Chondrocyte (in vitro differentiated cells): ENCODE measurements around the gene CAPN15. TPM values are rescaled to one million over a fixed set of nuclear protein-coding genes. Genes with fewer than 3 reads are reported as not detected.

Experiments used
- DNase-seq: peaks from one replicate; pipeline ENCODE4 v3.0.0; 2021; ENCODE audit warnings: mixed read lengths, low spot score
- H3K27ac Mint-ChIP-seq: one replicate; pipeline ENCODE4 v1.8.0; 2021; ENCODE audit warnings: mild to moderate bottlenecking, moderate library complexity, mixed read lengths; ENCODE audit not compliant: unreplicated experiment
- H3K27me3 Mint-ChIP-seq: 2 replicates; pipeline ENCODE4 v1.8.0; 2021; ENCODE audit warnings: low read depth, mixed read lengths
- H3K36me3 Mint-ChIP-seq: 2 replicates; pipeline ENCODE4 v1.8.0; 2021; ENCODE audit warnings: low read depth, mixed read lengths
- H3K4me1 Mint-ChIP-seq: 2 replicates; pipeline ENCODE4 v1.8.0; 2021; ENCODE audit warnings: low read depth, mild to moderate bottlenecking, mixed read lengths
- H3K4me3 Mint-ChIP-seq: one replicate; pipeline ENCODE4 v1.8.0; 2021; ENCODE audit warnings: mild to moderate bottlenecking, moderate library complexity, mixed read lengths; ENCODE audit not compliant: unreplicated experiment
- H3K9me3 Mint-ChIP-seq: 2 replicates; pipeline ENCODE4 v1.8.0; 2021; ENCODE audit warnings: low read depth, mixed read lengths
- total RNA-seq: library from RNA; stranded (reverse); gene quantifications from 3 replicates; pipeline ENCODE4 v1.2.1, GENCODE V29; 2021
- TF ChIP-seq, protein P1 (sequence below): fragments of 200-600 bp; sonication (generic); IDR thresholded peaks from 2 replicates; pipeline ENCODE4 v1.5.0; 2021; ENCODE audit warnings: antibody characterized with exemption, mild to moderate bottlenecking, moderate library complexity

The CAPN15 gene
- total RNA-seq, 1 donor from 2014 or later: 28.8 TPM

DNA sequence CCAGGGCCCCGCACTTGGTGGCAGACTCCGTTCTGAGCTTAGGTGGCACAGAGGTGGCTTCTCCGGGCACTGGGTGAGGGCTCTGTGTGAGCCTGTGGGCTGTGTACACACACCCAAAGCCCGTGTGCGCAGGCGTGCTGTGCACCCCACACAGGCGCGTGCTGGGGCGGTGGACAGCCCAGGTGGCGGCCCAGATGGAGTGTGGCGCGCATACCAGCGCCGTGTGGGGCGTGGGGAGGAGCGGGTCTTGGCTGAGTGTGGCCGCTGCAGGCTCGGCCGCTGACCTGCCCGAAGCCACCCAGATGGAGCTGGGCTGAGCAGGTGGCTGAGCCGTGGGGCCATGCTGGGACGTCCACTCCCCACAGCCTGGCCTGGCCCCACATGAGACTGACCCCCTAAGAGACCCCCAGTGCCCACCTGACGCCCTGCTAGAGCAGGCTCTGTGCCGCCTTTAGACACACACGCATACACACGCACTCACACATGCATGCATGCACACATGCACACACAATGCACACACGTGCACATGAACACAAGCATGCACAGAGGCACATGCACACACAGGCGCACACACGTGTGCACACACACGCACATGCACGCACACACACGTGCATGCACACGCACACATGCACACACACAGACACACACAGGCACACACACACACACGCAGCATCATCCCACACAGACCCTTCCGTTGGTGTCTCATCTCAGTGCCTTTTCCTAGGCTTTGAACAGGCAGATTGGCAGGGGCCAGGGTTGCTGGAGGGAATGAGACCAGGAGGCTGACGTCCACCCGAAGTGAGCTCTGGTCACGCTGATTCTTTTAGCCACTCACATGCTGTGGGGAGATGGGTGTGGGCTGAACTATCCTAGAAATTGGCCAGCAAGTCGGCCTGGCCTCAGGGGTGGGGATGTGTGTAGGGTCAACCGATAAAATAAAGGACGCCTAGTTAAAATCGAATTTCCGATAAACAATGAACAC lies 34.7 kb downstream of the CAPN15 start:
- peaks cover 11% of the 10 kb centered on the region for H3K27me3 Mint-ChIP-seq
- TF ChIP-seq, protein P1, sequence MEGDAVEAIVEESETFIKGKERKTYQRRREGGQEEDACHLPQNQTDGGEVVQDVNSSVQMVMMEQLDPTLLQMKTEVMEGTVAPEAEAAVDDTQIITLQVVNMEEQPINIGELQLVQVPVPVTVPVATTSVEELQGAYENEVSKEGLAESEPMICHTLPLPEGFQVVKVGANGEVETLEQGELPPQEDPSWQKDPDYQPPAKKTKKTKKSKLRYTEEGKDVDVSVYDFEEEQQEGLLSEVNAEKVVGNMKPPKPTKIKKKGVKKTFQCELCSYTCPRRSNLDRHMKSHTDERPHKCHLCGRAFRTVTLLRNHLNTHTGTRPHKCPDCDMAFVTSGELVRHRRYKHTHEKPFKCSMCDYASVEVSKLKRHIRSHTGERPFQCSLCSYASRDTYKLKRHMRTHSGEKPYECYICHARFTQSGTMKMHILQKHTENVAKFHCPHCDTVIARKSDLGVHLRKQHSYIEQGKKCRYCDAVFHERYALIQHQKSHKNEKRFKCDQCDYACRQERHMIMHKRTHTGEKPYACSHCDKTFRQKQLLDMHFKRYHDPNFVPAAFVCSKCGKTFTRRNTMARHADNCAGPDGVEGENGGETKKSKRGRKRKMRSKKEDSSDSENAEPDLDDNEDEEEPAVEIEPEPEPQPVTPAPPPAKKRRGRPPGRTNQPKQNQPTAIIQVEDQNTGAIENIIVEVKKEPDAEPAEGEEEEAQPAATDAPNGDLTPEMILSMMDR: no peak
- no peaks in the 10 kb centered on the region for H3K9me3 Mint-ChIP-seq
- DNase-seq: no peak
- no peak overlapping the region for H3K27ac Mint-ChIP-seq
- H3K4me3 Mint-ChIP-seq: no peak overlapping the region
- peaks cover 4% of the 10 kb centered on the region for H3K4me1 Mint-ChIP-seq
- no peaks in the 10 kb centered on the region for H3K36me3 Mint-ChIP-seq

DNA sequence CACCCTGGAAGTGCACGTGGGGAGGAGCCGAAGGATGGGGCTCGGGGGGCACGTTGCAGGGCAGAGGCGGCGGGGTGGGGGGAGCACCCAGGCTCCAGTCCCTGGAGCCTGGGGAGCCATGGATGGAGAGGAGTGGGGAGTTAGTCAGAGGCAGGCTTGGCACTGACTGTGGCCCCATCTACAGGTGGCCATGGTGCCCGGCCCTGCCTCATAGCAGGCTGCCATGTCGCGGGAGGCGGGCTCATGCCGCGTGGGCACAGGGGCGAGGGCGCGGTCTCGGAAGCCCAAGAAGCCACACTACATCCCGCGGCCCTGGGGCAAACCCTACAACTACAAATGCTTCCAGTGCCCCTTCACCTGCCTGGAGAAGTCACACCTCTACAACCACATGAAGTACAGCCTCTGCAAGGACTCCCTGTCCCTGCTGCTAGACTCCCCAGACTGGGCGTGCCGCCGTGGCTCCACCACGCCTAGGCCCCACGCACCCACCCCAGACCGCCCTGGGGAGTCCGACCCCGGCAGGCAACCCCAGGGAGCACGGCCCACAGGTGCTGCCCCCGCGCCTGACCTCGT lies 35.6 kb downstream of the CAPN15 start:
- Mint-ChIP-seq H3K9me3 (no peaks in the 10 kb centered on the region), H3K4me1 (peaks cover 4% of the 10 kb centered on the region), H3K4me3 (no peak overlapping the region), H3K36me3 (no peaks in the 10 kb centered on the region), H3K27me3 (peaks cover 11% of the 10 kb centered on the region), H3K27ac (no peak overlapping the region)
- TF ChIP-seq, protein P1: no peak
- no peak for DNase-seq

GRCh38 chr16:564690-565418 lies 37.3 kb downstream of the CAPN15 start:
- Mint-ChIP-seq H3K27ac (no peak overlapping the region), H3K27me3 (peaks cover 5% of the 10 kb centered on the region), H3K4me1 (peaks cover 11% of the 10 kb centered on the region), H3K4me3 (no peak overlapping the region), H3K9me3 (no peaks in the 10 kb centered on the region), H3K36me3 (no peaks in the 10 kb centered on the region)
- DNase-seq: no peak
- TF ChIP-seq, protein P1: no peak

DNA sequence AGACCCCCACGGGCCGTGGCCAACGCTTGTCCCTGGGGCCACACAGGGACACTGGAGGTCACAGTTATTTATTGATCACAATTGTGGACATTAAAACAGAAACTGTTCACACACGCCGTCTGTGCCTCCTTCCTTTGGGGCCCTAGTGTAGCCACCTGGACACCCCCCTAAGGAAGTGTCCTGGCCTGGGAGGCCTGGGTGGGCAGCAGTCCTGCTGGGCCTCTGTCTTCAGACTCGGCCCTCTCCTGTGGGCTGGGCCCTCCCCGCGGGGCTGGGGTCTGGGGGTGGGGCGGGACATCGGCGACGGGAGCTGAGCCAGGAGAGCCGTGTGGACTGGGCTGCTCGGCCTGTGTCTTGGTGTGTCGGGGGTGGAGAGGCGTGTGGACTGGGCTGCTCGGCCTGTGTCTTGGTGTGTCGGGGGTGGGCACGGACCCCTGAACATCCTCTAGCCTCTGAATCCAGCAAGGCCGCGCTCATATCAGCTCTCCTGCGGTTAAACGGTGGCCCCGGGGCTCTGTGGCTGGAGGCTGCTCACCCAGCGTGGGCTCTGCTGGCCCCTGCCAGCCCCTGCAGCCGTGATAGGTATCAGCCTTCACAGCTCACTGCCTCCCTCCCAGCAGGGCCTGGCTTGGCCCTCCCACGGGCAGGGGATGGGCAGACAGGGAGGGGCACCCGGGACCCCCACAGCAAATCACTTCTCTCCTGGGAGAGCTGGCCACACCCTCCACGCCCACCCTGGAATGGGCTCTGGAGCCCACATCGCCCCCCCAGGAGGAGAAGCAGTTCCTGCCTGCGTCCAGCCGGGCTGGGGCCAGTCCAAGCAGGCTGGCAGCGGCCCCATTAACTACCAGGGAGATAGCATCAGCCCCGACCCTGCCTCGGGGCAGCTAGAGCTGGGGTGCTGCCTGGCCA lies 38.2 kb downstream of the CAPN15 start:
- Mint-ChIP-seq H3K27me3 (peaks cover 5% of the 10 kb centered on the region), H3K9me3 (no peaks in the 10 kb centered on the region), H3K36me3 (no peaks in the 10 kb centered on the region), H3K27ac (no peak overlapping the region), H3K4me1 (peaks cover 12% of the 10 kb centered on the region), H3K4me3 (no peak overlapping the region)
- DNase-seq: no peak
- TF ChIP-seq, protein P1: no peak
